Upper lobe of right lung (tissue), 1 donor: ENCODE results near the gene DDX28. TPM values are rescaled to one million over a fixed set of nuclear protein-coding genes. Genes with fewer than 3 reads are reported as not detected.
A peak's percentile ranks its signal among the peaks of the same experiment; 100 is the strongest.

Source experiments
- ATAC-seq: fragments of 200-7000 bp; cut with Tn5 transposase; one replicate; pipeline ENCODE4 v1.9.1; 2020; ENCODE audit warnings: mild to moderate bottlenecking, moderate library complexity
- DNase-seq: peaks from one replicate; pipeline ENCODE4 v3.0.0-alpha.2; 2020
- H3K27ac ChIP-seq: fragments of 200-600 bp; one replicate; pipeline ENCODE4 v1.8.0; 2022
- H3K27me3 ChIP-seq: fragments of 200-600 bp; one replicate; pipeline ENCODE4 v1.8.0; 2022; ENCODE audit warnings: mild to moderate bottlenecking
- H3K36me3 ChIP-seq: fragments of 200-600 bp; one replicate; pipeline ENCODE4 v1.8.0; 2022
- H3K4me1 ChIP-seq: fragments of 200-600 bp; one replicate; pipeline ENCODE4 v1.8.0; 2022
- H3K4me3 ChIP-seq: fragments of 200-600 bp; one replicate; pipeline ENCODE4 v1.8.0; 2022; ENCODE audit warnings: mild to moderate bottlenecking
- H3K9me3 ChIP-seq: fragments of 200-600 bp; one replicate; pipeline ENCODE4 v1.8.0; 2022
- intact Hi-C: fragments of 100-400 bp; cut with DNase I; formaldehyde crosslinking; loops from one replicate; pipeline ENCODE4 v1.11.0; 2022
- total RNA-seq: library from RNA; stranded (reverse); fragmentation: NEBNext Ultra II Directional; extraction: Animal tissue kit (Norgen Biotek cat#: 25700); gene quantifications from one replicate; pipeline ENCODE4 v1.2.1, GENCODE V29; 2021
- TF ChIP-seq, protein P1 (sequence below): fragments of 200-600 bp; IDR thresholded peaks from one replicate; pipeline ENCODE4 v1.8.0; 2022; ENCODE audit warnings: antibody characterized with exemption
- donor health status: DM: no; HTN: yes; CAD: no; lungs with severe emphysema.

DDX28 gene
- total RNA-seq, 1 donor from 2014 or later, result 9.9 TPM

DNA sequence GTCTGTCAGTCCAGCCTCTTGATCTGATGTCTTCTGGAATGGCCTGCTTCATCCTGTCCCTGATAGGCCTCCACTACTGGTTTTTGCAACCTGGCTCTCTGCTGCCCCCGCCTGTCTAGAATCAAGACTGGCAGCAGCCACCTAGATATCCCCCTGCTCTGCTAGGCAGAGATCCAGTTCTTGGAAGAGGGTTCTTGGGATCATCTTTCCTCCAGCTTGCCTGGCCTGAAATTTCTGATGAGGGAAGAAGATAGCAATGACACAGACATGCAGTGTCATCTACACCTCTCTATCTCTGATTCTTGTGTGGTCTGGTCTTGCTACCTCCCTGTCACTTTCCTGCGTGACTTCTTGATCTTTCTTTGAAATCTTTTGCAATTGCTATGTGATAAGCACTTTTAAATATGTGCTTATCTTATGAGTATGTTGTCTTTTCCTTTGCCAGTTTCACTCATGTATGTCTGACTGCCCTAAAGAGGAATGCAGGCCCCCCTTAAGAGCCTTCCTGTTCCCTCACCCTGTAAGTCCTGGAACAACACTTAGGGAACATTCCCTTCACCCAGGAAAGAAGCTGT, 41.8 kb upstream of the DDX28 start:
- peaks cover 13% of the 10 kb centered on the region for H3K36me3 ChIP-seq
- peak; percentile 89 for DNase-seq
- H3K9me3 ChIP-seq, result no peaks in the 10 kb centered on the region
- ATAC-seq, result peak; percentile 81
- H3K27ac ChIP-seq, result peak overlapping the region; percentile 88
- H3K4me1 ChIP-seq, result peaks cover 48% of the 10 kb centered on the region
- H3K27me3 ChIP-seq, result no peaks in the 10 kb centered on the region
- intact Hi-C loops, result no loop called here
- TF ChIP-seq, protein P1, sequence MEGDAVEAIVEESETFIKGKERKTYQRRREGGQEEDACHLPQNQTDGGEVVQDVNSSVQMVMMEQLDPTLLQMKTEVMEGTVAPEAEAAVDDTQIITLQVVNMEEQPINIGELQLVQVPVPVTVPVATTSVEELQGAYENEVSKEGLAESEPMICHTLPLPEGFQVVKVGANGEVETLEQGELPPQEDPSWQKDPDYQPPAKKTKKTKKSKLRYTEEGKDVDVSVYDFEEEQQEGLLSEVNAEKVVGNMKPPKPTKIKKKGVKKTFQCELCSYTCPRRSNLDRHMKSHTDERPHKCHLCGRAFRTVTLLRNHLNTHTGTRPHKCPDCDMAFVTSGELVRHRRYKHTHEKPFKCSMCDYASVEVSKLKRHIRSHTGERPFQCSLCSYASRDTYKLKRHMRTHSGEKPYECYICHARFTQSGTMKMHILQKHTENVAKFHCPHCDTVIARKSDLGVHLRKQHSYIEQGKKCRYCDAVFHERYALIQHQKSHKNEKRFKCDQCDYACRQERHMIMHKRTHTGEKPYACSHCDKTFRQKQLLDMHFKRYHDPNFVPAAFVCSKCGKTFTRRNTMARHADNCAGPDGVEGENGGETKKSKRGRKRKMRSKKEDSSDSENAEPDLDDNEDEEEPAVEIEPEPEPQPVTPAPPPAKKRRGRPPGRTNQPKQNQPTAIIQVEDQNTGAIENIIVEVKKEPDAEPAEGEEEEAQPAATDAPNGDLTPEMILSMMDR, result peak; percentile 87
- H3K4me3 ChIP-seq, result no peak overlapping the region

DNA sequence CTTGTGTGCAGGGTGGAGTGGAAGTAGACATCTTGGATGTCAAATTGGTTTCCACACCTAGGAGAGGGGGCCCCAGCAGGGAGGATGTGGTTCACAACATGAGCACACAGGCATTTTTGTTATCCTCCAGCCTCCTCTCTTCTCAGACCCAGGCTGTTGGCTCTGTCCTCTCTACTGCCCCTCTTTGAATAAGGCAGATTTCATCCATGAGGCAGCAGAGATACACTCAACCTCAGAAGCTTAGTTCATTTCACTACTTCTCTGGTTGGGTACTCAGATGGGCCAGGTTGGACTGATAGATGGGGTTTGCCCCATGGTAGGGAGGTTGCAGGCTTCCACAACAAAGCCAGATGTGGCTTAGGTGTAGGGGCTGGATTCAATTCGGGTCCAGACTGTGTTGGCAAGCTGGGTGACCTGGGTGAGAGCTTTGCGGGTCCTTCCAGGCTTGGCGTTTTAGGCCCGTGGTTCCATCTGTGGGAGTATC, 39.9 kb upstream of the DDX28 start:
- no peak overlapping the region for H3K4me3 ChIP-seq
- no peaks in the 10 kb centered on the region for H3K27me3 ChIP-seq
- DNase-seq (no peak), ATAC-seq (no peak)
- H3K36me3 ChIP-seq, result peaks cover 14% of the 10 kb centered on the region
- TF ChIP-seq, protein P1, result no peak
- H3K9me3 ChIP-seq, result no peaks in the 10 kb centered on the region
- peak overlapping the region; percentile 61 for H3K27ac ChIP-seq
- intact Hi-C loops, result no loop called here
- H3K4me1 ChIP-seq, result peaks cover 33% of the 10 kb centered on the region

DNA sequence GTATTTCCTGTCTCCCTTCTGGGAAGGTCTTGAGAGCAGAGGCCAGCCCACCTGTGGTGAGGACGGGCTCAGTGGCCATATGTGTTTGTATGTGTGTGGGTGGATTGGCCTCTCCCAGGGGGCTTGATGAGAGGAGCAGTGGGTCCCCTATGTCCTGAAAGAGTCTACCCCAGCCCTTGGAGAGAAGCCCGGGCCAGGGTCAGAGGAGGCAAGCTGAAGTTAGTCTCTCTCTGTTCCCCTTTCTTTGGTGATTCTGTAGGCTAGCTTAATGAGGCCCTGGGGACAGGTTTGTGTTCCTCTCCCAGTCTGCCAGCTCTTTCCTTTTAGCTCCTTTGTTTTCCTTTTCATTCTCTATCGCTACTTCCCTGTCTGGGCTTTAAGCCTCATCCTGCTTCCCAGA, 38.4 kb upstream of the DDX28 start:
- no peak overlapping the region for H3K4me3 ChIP-seq
- H3K27me3 ChIP-seq, result no peaks in the 10 kb centered on the region
- H3K27ac ChIP-seq, result peak overlapping the region; percentile 63
- H3K36me3 ChIP-seq, result peaks cover 25% of the 10 kb centered on the region
- H3K4me1 ChIP-seq, result peaks cover 27% of the 10 kb centered on the region
- H3K9me3 ChIP-seq, result no peaks in the 10 kb centered on the region
- intact Hi-C loops, result no loop called here
- DNase-seq (no peak), ATAC-seq (no peak)
- TF ChIP-seq, protein P1, result no peak

DNA sequence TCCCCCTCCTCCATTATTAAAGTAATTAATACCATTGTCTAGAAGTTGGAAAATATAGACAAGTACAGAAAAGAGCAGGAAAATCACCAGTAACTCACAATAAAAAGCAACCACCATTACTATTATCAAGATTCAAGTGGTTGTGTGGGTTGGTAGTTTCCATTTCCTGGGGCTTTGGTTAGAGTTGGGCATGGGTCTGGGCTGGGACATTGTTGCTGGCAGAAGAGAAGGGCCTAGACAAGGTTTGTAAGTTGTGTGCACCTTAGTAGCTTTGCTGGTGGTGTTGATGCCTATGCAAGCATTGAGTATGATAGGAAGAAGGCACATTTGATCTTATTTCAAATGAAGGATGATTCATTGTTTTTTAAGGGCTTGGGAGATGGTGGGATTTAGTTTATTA, 36.8 kb upstream of the DDX28 start:
- Histone ChIP-seq H3K4me3 (no peak overlapping the region), H3K27me3 (no peaks in the 10 kb centered on the region), H3K9me3 (no peaks in the 10 kb centered on the region), H3K36me3 (peaks cover 29% of the 10 kb centered on the region), H3K27ac (no peak overlapping the region), H3K4me1 (peaks cover 18% of the 10 kb centered on the region)
- TF ChIP-seq, protein P1, result no peak
- no peak for DNase-seq
- intact Hi-C loops, result no loop called here
- ATAC-seq, result no peak

DNA sequence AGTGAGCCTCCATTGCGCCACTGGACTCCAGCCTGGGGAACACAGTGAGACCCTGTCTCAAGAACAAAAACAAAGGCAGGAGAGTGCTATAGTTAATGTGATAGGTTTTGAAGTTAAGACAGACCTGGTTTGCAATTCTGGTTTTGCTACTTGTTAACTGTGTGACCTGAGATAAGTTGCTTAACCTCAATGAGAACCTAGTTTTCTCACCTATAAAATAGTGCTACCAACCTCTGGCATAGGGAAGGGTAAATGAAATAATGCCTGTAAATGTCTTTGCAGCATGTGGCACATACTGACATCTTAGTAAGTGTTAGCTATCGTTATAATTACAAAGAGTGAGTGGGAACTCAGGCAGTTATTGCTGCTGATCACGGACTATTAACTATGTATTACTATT, 32.4 kb upstream of the DDX28 start:
- DNase-seq (no peak), ATAC-seq (no peak)
- Histone ChIP-seq H3K4me1 (no peaks in the 10 kb centered on the region), H3K27ac (no peak overlapping the region), H3K4me3 (no peak overlapping the region), H3K9me3 (no peaks in the 10 kb centered on the region), H3K27me3 (no peaks in the 10 kb centered on the region), H3K36me3 (peaks cover 42% of the 10 kb centered on the region)
- intact Hi-C loops, result no loop called here
- TF ChIP-seq, protein P1, result no peak

DNA sequence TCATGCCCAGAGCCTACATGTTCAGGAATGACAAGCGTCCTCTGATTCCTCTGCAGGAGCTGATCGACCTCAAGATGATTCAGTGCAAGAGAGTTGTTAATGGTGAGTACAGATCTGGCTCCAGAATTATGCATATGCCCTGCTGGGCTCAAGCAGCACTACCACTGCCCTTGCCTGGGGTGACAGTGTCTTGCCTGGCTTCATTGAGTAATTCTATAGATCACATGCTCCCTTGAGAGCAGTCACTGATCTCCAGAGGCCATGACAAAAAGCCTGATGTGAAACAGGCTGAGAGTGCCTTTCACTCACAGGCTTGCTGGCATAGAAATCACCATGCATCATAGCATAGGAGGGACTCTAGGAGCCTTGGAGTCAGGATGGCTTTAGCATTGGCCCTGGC, 26.4 kb upstream of the DDX28 start:
- no peaks in the 10 kb centered on the region for H3K4me1 ChIP-seq
- TF ChIP-seq, protein P1, result no peak
- intact Hi-C loops, result loop anchor here (10.0 kb wide), 1 partner anchor 165 kb away; the partner anchor contains the start of gene NRN1L
- H3K36me3 ChIP-seq, result peaks cover 33% of the 10 kb centered on the region
- DNase-seq, result no peak
- no peak overlapping the region for H3K27ac ChIP-seq
- no peak overlapping the region for H3K4me3 ChIP-seq
- ATAC-seq, result peak; percentile 67
- no peaks in the 10 kb centered on the region for H3K27me3 ChIP-seq
- no peaks in the 10 kb centered on the region for H3K9me3 ChIP-seq
